ENCODE results near the gene EXOC7. TPM values are rescaled to one million over a fixed set of nuclear protein-coding genes. Genes with fewer than 3 reads are reported as not detected.

EXOC7 gene, protein sequence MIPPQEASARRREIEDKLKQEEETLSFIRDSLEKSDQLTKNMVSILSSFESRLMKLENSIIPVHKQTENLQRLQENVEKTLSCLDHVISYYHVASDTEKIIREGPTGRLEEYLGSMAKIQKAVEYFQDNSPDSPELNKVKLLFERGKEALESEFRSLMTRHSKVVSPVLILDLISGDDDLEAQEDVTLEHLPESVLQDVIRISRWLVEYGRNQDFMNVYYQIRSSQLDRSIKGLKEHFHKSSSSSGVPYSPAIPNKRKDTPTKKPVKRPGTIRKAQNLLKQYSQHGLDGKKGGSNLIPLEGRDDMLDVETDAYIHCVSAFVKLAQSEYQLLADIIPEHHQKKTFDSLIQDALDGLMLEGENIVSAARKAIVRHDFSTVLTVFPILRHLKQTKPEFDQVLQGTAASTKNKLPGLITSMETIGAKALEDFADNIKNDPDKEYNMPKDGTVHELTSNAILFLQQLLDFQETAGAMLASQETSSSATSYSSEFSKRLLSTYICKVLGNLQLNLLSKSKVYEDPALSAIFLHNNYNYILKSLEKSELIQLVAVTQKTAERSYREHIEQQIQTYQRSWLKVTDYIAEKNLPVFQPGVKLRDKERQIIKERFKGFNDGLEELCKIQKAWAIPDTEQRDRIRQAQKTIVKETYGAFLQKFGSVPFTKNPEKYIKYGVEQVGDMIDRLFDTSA
- total RNA-seq (76.8 and 88.8 TPM in 2 replicates), polyA plus RNA-seq (66.8 and 85.4 TPM in 2 replicates), polyA minus RNA-seq (ENCODE audit: low replicate concordance) (224 and 247 TPM in 2 replicates)
- polyA plus RNA-seq (2012), result 97.3 and 104 TPM in 2 replicates

- H4K20me1 ChIP-seq (ENCODE audit: control insufficient read depth, extremely low read depth, insufficient read depth, low read length), result no peaks in the 10 kb centered on the region
- peaks cover 5% of the 10 kb centered on the region for H3K36me3 ChIP-seq (ENCODE audit: control insufficient read depth, insufficient read depth, low read length)
- H3K9me3 ChIP-seq (ENCODE audit: control insufficient read depth, insufficient read depth, low read depth, low read length), result no peaks in the 10 kb centered on the region
- DNase-seq (ENCODE audit: low read depth in 2 of 2), result peak; percentile 79 to 90
- no peak for TF ChIP-seq CTCF (conservative IDR thresholded peaks at IDR 0.05 in 1 of 2, IDR thresholded peaks at IDR 0.05 in 1 of 2; ENCODE audit: low read depth in 1 of 2, low read length in 2 of 2)
- H2AFZ ChIP-seq (ENCODE audit: low read length), result peak within 1 kb of the TSS; percentile 84
- peak within 1 kb of the TSS; percentile 63 to 90 (median 82) for H3K4me3 ChIP-seq (replicated peaks in 1 of 4; ENCODE audit: control extremely low read depth in 1 of 4, insufficient read depth in 1 of 4, low read depth in 3 of 4, low read length in 4 of 4)
- H3K4me2 ChIP-seq (ENCODE audit: extremely low read depth, insufficient read depth, low read length), result peak within 1 kb of the TSS; percentile 92
- H3K27me3 ChIP-seq (ENCODE audit: control insufficient read depth, insufficient read depth, low read length), result no peaks in the 10 kb centered on the region
- peaks cover 15% of the 10 kb centered on the region for H3K79me2 ChIP-seq (ENCODE audit: control insufficient read depth, insufficient read depth, low read length)
- H3K9ac ChIP-seq (ENCODE audit: insufficient read depth, low read length), result peak within 1 kb of the TSS; percentile 74
- H3K27ac ChIP-seq (ENCODE audit: insufficient read depth, low read length), result peak within 1 kb of the TSS; percentile 75
- H3K4me1 ChIP-seq (ENCODE audit: control insufficient read depth, extremely low read depth, insufficient read depth, low read length), result peaks cover 3% of the 10 kb centered on the region
These were observed at the start of gene EXOC7 for GRCh38 chr17:76103274-76104139. EXOC7 (minus strand) TSS chr17:76103787; CDS start chr17:76103692, 95 bp downstream.

GRCh38 chr17:76153202-76153601 lies 49.6 kb upstream of the EXOC7 start:
- H3K9me3 ChIP-seq (ENCODE audit: control insufficient read depth, insufficient read depth, low read depth, low read length), result no peaks in the 10 kb centered on the region
- H3K27me3 ChIP-seq (ENCODE audit: control insufficient read depth, insufficient read depth, low read length), result peaks cover 5% of the 10 kb centered on the region
- H3K4me3 ChIP-seq (replicated peaks in 1 of 4; ENCODE audit: control extremely low read depth in 1 of 4, insufficient read depth in 1 of 4, low read depth in 3 of 4, low read length in 4 of 4), result no peak overlapping the region
- H4K20me1 ChIP-seq (ENCODE audit: control insufficient read depth, extremely low read depth, insufficient read depth, low read length), result no peaks in the 10 kb centered on the region
- DNase-seq (ENCODE audit: low read depth in 2 of 2), result no peak
- H3K9ac ChIP-seq (ENCODE audit: insufficient read depth, low read length), result no peak overlapping the region
- no peak overlapping the region for H3K4me2 ChIP-seq (ENCODE audit: extremely low read depth, insufficient read depth, low read length)
- no peaks in the 10 kb centered on the region for H3K36me3 ChIP-seq (ENCODE audit: control insufficient read depth, insufficient read depth, low read length)
- H2AFZ ChIP-seq (ENCODE audit: low read length), result no peak overlapping the region
- TF ChIP-seq EZH2 (IDR thresholded peaks at IDR 0.05; ENCODE audit: low read length, missing control alignments) (no peak), CTCF (conservative IDR thresholded peaks at IDR 0.05 in 1 of 2, IDR thresholded peaks at IDR 0.05 in 1 of 2; ENCODE audit: low read depth in 1 of 2, low read length in 2 of 2) (no peak)
- no peaks in the 10 kb centered on the region for H3K79me2 ChIP-seq (ENCODE audit: control insufficient read depth, insufficient read depth, low read length)
- H3K27ac ChIP-seq (ENCODE audit: insufficient read depth, low read length), result no peak overlapping the region
- no peaks in the 10 kb centered on the region for H3K4me1 ChIP-seq (ENCODE audit: control insufficient read depth, extremely low read depth, insufficient read depth, low read length)

Measured in fibroblast of lung (primary cell).